ENCODE data around the gene HECTD1. TPM values are rescaled to one million over a fixed set of nuclear protein-coding genes. Genes with fewer than 3 reads are reported as not detected.
A peak's percentile ranks its signal among the peaks of the same experiment; 100 is the strongest.
"Not testable (repeated sequence)": the region's sequence is repeated elsewhere in the genome, so short reads cannot be mapped to it uniquely, and the experiment has no call there.

HECTD1 gene
- polyA plus RNA-seq, 2 of the 4 experiments (the other 2 are of a cell fraction) = 60.7 to 149 TPM

GRCh38 chr14:31232081-31232480 is 24.5 kb upstream of the HECTD1 start:
- Histone ChIP-seq H3K27ac (peak overlapping the region; percentile 74 to 80; a peak in 5 of 6 replicates), H3K4me1 (peaks cover 39% of the 10 kb centered on the region), H3K4me2 (no peak overlapping the region), H3K4me3 (no peak overlapping the region), H3K9me3 (no peaks in the 10 kb centered on the region)
- ChIA-PET CTCF (interaction anchor here (0.7 to 5.2 kb wide), 2 partner anchors 25 to 220 kb away, joined by 3 to 30 read pairs; partner anchors contain the start of gene HECTD1), POLR2A (interaction anchor here (3.8 kb wide), 1 partner anchor 24 kb away, joined by 51 read pairs; the partner anchor contains the start of gene HECTD1)
- no peak for TF ChIP-seq FOSL2 (IDR thresholded peaks at IDR 0.05)
- TF ChIP-seq FOSL2 (CRISPR knock-in tag; IDR thresholded peaks at IDR 0.05) = no peak
- no peak for TF ChIP-seq BCL3 (IDR thresholded peaks at IDR 0.05)
- no peak for TF ChIP-seq EHMT2 (IDR thresholded peaks at IDR 0.05; ENCODE audit: low read depth)
- no peak for TF ChIP-seq ESRRA (IDR thresholded peaks at IDR 0.05; ENCODE audit: borderline replicate concordance, low read length)
- no peak for TF ChIP-seq HMGXB4 (CRISPR knock-in tag; IDR thresholded peaks at IDR 0.05; ENCODE audit: borderline replicate concordance)
- TF ChIP-seq CEBPB (IDR thresholded peaks at IDR 0.05) = no peak
- no peak for TF ChIP-seq MAZ (IDR thresholded peaks at IDR 0.05; ENCODE audit: borderline replicate concordance, low read depth, low read length)
- TF ChIP-seq ZNF302 (CRISPR knock-in tag; IDR thresholded peaks at IDR 0.05) = no peak
- TF ChIP-seq CTCF (IDR thresholded peaks at IDR 0.05) = no peak
- DNase-seq (ENCODE audit: low read depth in 1 of 2, low spot score in 1 of 2) (no peak), FAIRE-seq (no peak), ATAC-seq (no peak)
- 63% methylated on average over 3 of the region's 3 CpGs for WGBS (ENCODE audit: missing lambda C conversion rate)

- not testable (repeated sequence) for H3K4me3 ChIP-seq; H3K4me2 ChIP-seq; H3K9me3 ChIP-seq; ATAC-seq; DNase-seq (ENCODE audit: low read depth in 1 of 2, low spot score in 1 of 2); FAIRE-seq
- ChIA-PET CTCF (interaction anchor here (5.2 kb wide), 1 partner anchor 24 kb away, joined by 30 read pairs; the partner anchor contains the start of gene HECTD1), POLR2A (interaction anchor here (0.6 to 3.8 kb wide), 4 partner anchors 23 to 102 kb away, joined by 3 to 51 read pairs (median 4); partner anchors contain the start of gene HECTD1)
- Histone ChIP-seq H3K27ac (peak overlapping the region; percentile 74 to 80; a peak in 5 of 6 replicates), H3K4me1 (peaks cover 39% of the 10 kb centered on the region)
- WGBS (ENCODE audit: missing lambda C conversion rate) = 97% methylated on average over 2 of the region's 2 CpGs
These were observed 23.7 kb upstream of the HECTD1 start for GRCh38 chr14:31231272-31231671.

GRCh38 chr14:31230573-31230958 is 23.0 kb upstream of the HECTD1 start:
- Histone ChIP-seq H3K4me2 (peak overlapping the region; percentile 75), H3K27ac (peak overlapping the region; percentile 80 to 87), H3K9me3 (no peaks in the 10 kb centered on the region), H3K4me3 (peak overlapping the region; percentile 31), H3K4me1 (peaks cover 39% of the 10 kb centered on the region)
- no peak for DNase-seq (ENCODE audit: low read depth in 1 of 2, low spot score in 1 of 2)
- no peak for TF ChIP-seq E2F6 (IDR thresholded peaks at IDR 0.05; ENCODE audit: borderline replicate concordance, low read depth)
- peak; percentile 79 for TF ChIP-seq USF2 (IDR thresholded peaks at IDR 0.05)
- no peak for ATAC-seq
- no peak for FAIRE-seq
- WGBS (ENCODE audit: missing lambda C conversion rate) = 74% methylated on average over 1 of the region's 1 CpG
- POLR2A ChIA-PET = interaction anchor here (0.6 to 3.8 kb wide), 4 partner anchors 22 to 103 kb away, joined by 3 to 51 read pairs (median 4); partner anchors contain the start of gene HECTD1
- CTCF ChIA-PET = interaction anchor here (5.2 kb wide), 1 partner anchor 24 kb away, joined by 30 read pairs; the partner anchor contains the start of gene HECTD1
